Heart left ventricle (tissue), 16 donors: ENCODE data around the gene EFCAB12. TPM values are rescaled to one million over a fixed set of nuclear protein-coding genes. Genes with fewer than 3 reads are reported as not detected.
"Not testable (repeated sequence)": the region's sequence is repeated elsewhere in the genome, so short reads cannot be mapped to it uniquely, and the experiment has no call there.

Source experiments
- ATAC-seq, 4 donors: fragments of 200-7000 bp; cut with Tn5 transposase; one replicate each; pipeline ENCODE4 v1.9.1; 2020 to 2022; ENCODE audit warnings: moderate library complexity in 4 of 4, mild to moderate bottlenecking in 3 of 4, moderate number of reproducible peaks in 1 of 4
- DNase-seq, 5 donors: peaks; one replicate each; pipeline ENCODE4 v3.0.0-alpha.2; 2020
- H3K27ac ChIP-seq, 12 donors: fragments of 200-600 bp; sonication (generic) in 4 of 12; one replicate each; pipeline versions ENCODE4 v1.5.0 to v1.8.0; 2016 to 2022; ENCODE audit warnings: mild to moderate bottlenecking in 2 of 12
- H3K27me3 ChIP-seq, 9 donors: fragments of 200-600 bp; sonication (generic) in 2 of 9; one replicate each; pipeline versions ENCODE4 v1.5.1 to v1.8.0; 2016 to 2022; ENCODE audit warnings: mild to moderate bottlenecking in 3 of 9
- H3K36me3 ChIP-seq, 9 donors: fragments of 200-600 bp; sonication (generic) in 2 of 9; one replicate each; pipeline versions ENCODE4 v1.5.0 to v1.8.0; 2018 to 2022; ENCODE audit warnings: mild to moderate bottlenecking in 2 of 9
- H3K4me1 ChIP-seq, 12 donors: fragments of 200-600 bp; sonication (generic) in 4 of 12; one replicate each; pipeline versions ENCODE4 v1.5.0 to v1.8.0; 2016 to 2022; ENCODE audit warnings: mild to moderate bottlenecking in 3 of 12
- H3K4me3 ChIP-seq, 12 donors: fragments of 200-600 bp; sonication (generic) in 4 of 12; one replicate each; pipeline versions ENCODE4 v1.5.0 to v1.8.0; 2017 to 2022; ENCODE audit warnings: mild to moderate bottlenecking in 9 of 12, moderate library complexity in 4 of 12
- H3K9me3 ChIP-seq, 12 donors: fragments of 200-600 bp; sonication (generic) in 4 of 12; one replicate each; pipeline versions ENCODE4 v1.5.0 to v1.8.0; 2016 to 2022; ENCODE audit warnings: mild to moderate bottlenecking in 1 of 12
- CTCF ChIP-seq, 12 donors: fragments of 200-600 bp; sonication (generic) in 4 of 12; IDR thresholded peaks; one replicate each; pipeline versions ENCODE4 v1.5.0 to v1.8.0; 2018 to 2022; ENCODE audit warnings: antibody characterized with exemption in 12 of 12, mild to moderate bottlenecking in 5 of 12
- POLR2A ChIP-seq, 2 donors: fragments of 450-650 bp; IDR thresholded peaks; one replicate each; pipeline ENCODE4 v1.6.1; 2017; ENCODE audit warnings: antibody characterized with exemption in 2 of 2, mild to moderate bottlenecking in 2 of 2, moderate library complexity in 2 of 2
- WGBS, 4 donors: extraction: QIAGEN DNeasy Blood & Tissue Kit in 2 of 4; methylation state at CpG; one replicate each; pipeline versions ENCODE4 v1.1.5 to v1.1.7; 2013 to 2018; 5-methylcytosine and 5-hydroxymethylcytosine counted together
- intact Hi-C, 10 donors: fragments of 100-400 bp; cut with DNase I; formaldehyde crosslinking; loops; one replicate each; pipeline versions ENCODE4 v1.11.1 to v1.14.2; 2022
- polyA plus RNA-seq, 2 donors: library from polyadenylated mRNA; stranded (reverse); fragments of 200-250 nt; gene quantifications; one replicate each; pipeline ENCODE4 v1.2.3, GENCODE V29; 2013
- total RNA-seq, 9 donors: library from RNA; depleted of rRNA in 2 of 9; stranded (reverse); fragments of >200 nt in 2 of 9; fragmentation: NEBNext Ultra II Directional in 3 of 9; extraction: Animal tissue kit (Norgen Biotek cat#: 25700) in 3 of 9; gene quantifications; one replicate each; pipeline versions ENCODE4 v1.1.0 to v1.2.4, GENCODE V29; 2016 to 2023
- donor health status: ischemic (EF 13 %, LVEDD 7.1; RV severe dilation, severe dysfunction).
- donor health status: healthy with polysubstance abuse.
- donor health status: DM: no; HTN: yes; CAD: no.
- donor health status: DM: no; HTN: no; CAD: no.
- donor health status: ischemic (EF 25% LVEDD 6.9; RV normal size, moderate dysfunction).
- donor health status: ischemic (EF 25% LVEDD 5.7; RV mildly dilated, moderate dysfunction).
- donor health status: healthy.
- donor health status: DM: yes; HTN: yes; CAD: no.
- donor health status: ischemic (EF 35%, LVEDD 5.7; RV mildly dilated, moderate dysfunction).
- donor health status: nonischemic (EF 11% LVEDD 7.7; RV severe dilation, severe dysfunction).
- donor health status: DM: yes; HTN: yes; CAD: no.
- donor health status: PGD.
- donor health status: ischemic (EF 29% LVEDD 5.4; RV normal size, mild dysfunction).
- donor health status: nonischemic (EF 23%, LVEDD 6.1; RV moderate dilation, normal function).

The EFCAB12 gene
- total and polyA plus RNA-seq, 11 donors, result 0.07 to 0.20 (median 0.13) TPM; not detected in 5

GRCh38 chr3:129366312-129366831 lies 62.1 kb downstream of the EFCAB12 start:
- Histone ChIP-seq H3K36me3 (no peaks in the 10 kb centered on the region), H3K27me3 (no peaks in the 10 kb centered on the region), H3K4me3 (no peak overlapping the region), H3K4me1 (peaks cover 0 to 18% (median 8%) of the 10 kb centered on the region in 12 donors), H3K27ac (peak overlapping the region in 2 of 12 donors; percentile 25 to 27), H3K9me3 (no peaks in the 10 kb centered on the region)
- ATAC-seq (peak in 2 of 4 donors; percentile 8 to 40), DNase-seq (no peak)
- intact Hi-C loops, result no loop called here
- WGBS, 4 donors, result 86 to 92% (median 88%) methylated on average over 13 to 16 of the region's 16 CpGs
- no peak for TF ChIP-seq CTCF (IDR thresholded peaks at IDR 0.05)
- no peak for TF ChIP-seq POLR2A (IDR thresholded peaks at IDR 0.05)

- TF ChIP-seq POLR2A (IDR thresholded peaks at IDR 0.05) (no peak), CTCF (IDR thresholded peaks at IDR 0.05) (no peak)
- Histone ChIP-seq H3K9me3 (no peaks in the 10 kb centered on the region), H3K27me3 (no peaks in the 10 kb centered on the region), H3K4me1 (peaks cover 0 to 18% (median 8%) of the 10 kb centered on the region in 12 donors), H3K4me3 (peak overlapping the region in 1 of 12 donors; percentile 10), H3K27ac (peak overlapping the region in 2 of 12 donors; percentile 25 to 27), H3K36me3 (no peaks in the 10 kb centered on the region)
- ATAC-seq (peak; percentile 38 to 65 (median 60)), DNase-seq (peak in 1 of 5 donors; percentile 66)
- intact Hi-C loops, result no loop called here
- 57 to 64% (median 60%) methylated on average over 13 of the region's 13 CpGs for WGBS, 4 donors
Observed at GRCh38 chr3:129365296-129366136, 62.9 kb downstream of the EFCAB12 start.

- Histone ChIP-seq H3K4me3 (peak overlapping the region in 1 of 12 donors; percentile 10), H3K4me1 (peaks cover 0 to 18% (median 8%) of the 10 kb centered on the region in 12 donors), H3K27ac (peak overlapping the region in 1 of 12 donors; percentile 25)
- intact Hi-C loops, ATAC-seq, DNase-seq, H3K27me3 ChIP-seq, H3K36me3 ChIP-seq, H3K9me3 ChIP-seq: not testable (repeated sequence)
- 58 to 93% (median 79%) methylated on average over 2 of the region's 2 CpGs for WGBS, 4 donors
Observed at GRCh38 chr3:129364811-129365210, 63.6 kb downstream of the EFCAB12 start.

- H3K4me1 ChIP-seq, result peaks cover 0 to 18% (median 8%) of the 10 kb centered on the region in 12 donors
- H3K4me3 ChIP-seq, DNase-seq, H3K36me3 ChIP-seq, H3K27me3 ChIP-seq, ATAC-seq, H3K27ac ChIP-seq, H3K9me3 ChIP-seq, intact Hi-C loops: not testable (repeated sequence)
- 97 to 100% (median 99%) methylated on average over 2 to 28 of the region's 28 CpGs for WGBS, 4 donors
Observed at GRCh38 chr3:129363356-129363755, 65.1 kb downstream of the EFCAB12 start.

GRCh38 chr3:129360705-129361460 lies 67.6 kb downstream of the EFCAB12 start:
- no peak overlapping the region for H3K4me3 ChIP-seq
- no peaks in the 10 kb centered on the region for H3K9me3 ChIP-seq
- WGBS, 4 donors, result 76 to 80% (median 80%) methylated on average over 13 of the region's 13 CpGs
- TF ChIP-seq POLR2A (IDR thresholded peaks at IDR 0.05) (no peak), CTCF (IDR thresholded peaks at IDR 0.05) (no peak)
- intact Hi-C loops, result no loop called here
- H3K36me3 ChIP-seq, result no peaks in the 10 kb centered on the region
- peaks cover 0 to 6% (median under 1%) of the 10 kb centered on the region in 12 donors for H3K4me1 ChIP-seq
- H3K27ac ChIP-seq, result no peak overlapping the region
- H3K27me3 ChIP-seq, result no peaks in the 10 kb centered on the region
- ATAC-seq (no peak), DNase-seq (peak in 1 of 5 donors; percentile 37)
